ENCODE data around the gene SCARB2. TPM values are rescaled to one million over a fixed set of nuclear protein-coding genes. Genes with fewer than 3 reads are reported as not detected.

SCARB2 gene
- total RNA-seq, 6 experiments from 2014 or later = 102 to 133 (median 125) TPM

- ATAC-seq (no peak), DNase-seq (no peak)
- H3K4me1 ChIP-seq = peaks cover 0 to 14% (median 0%) of the 10 kb centered on the region in 4 donors
- no peaks in the 10 kb centered on the region for H3K27me3 ChIP-seq
- no peak overlapping the region for H3K27ac ChIP-seq
- no peak for TF ChIP-seq POLR2A (IDR thresholded peaks at IDR 0.05)
- TF ChIP-seq, protein P1, sequence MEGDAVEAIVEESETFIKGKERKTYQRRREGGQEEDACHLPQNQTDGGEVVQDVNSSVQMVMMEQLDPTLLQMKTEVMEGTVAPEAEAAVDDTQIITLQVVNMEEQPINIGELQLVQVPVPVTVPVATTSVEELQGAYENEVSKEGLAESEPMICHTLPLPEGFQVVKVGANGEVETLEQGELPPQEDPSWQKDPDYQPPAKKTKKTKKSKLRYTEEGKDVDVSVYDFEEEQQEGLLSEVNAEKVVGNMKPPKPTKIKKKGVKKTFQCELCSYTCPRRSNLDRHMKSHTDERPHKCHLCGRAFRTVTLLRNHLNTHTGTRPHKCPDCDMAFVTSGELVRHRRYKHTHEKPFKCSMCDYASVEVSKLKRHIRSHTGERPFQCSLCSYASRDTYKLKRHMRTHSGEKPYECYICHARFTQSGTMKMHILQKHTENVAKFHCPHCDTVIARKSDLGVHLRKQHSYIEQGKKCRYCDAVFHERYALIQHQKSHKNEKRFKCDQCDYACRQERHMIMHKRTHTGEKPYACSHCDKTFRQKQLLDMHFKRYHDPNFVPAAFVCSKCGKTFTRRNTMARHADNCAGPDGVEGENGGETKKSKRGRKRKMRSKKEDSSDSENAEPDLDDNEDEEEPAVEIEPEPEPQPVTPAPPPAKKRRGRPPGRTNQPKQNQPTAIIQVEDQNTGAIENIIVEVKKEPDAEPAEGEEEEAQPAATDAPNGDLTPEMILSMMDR (IDR thresholded peaks at IDR 0.05) = no peak
- H3K4me3 ChIP-seq = no peak overlapping the region
- no peaks in the 10 kb centered on the region for H3K36me3 ChIP-seq
- intact Hi-C loops (cut with DNase I) = no loop called here
- H3K9me3 ChIP-seq = peaks cover 0 to 7% (median 0%) of the 10 kb centered on the region in 4 donors
These were observed 25.1 kb upstream of the SCARB2 start for GRCh38 chr4:76238701-76239100.

DNA sequence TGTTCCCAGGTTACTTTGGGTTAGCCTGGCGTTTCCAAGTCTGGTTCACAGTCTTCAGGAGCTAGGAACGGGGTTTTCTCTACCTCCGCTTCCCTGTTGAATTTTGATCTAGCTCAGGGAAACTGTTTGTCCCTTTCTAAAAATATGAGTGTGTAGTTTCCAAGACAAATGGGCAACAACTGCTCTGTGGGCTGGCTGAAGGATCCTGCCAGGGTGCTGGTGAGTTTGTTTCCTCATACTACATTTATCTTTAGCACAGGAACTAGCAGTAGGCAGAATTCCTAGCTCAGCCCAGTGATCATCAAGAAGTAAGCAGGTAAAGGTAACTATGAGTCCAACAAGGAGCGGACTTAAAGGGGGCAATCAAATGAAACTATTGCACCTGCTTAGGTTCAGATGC lies 24.6 kb upstream of the SCARB2 start:
- Histone ChIP-seq H3K36me3 (no peaks in the 10 kb centered on the region), H3K27ac (no peak overlapping the region), H3K4me1 (peaks cover 0 to 14% (median 0%) of the 10 kb centered on the region in 4 donors), H3K9me3 (peaks cover 0 to 7% (median 0%) of the 10 kb centered on the region in 4 donors), H3K4me3 (no peak overlapping the region), H3K27me3 (no peaks in the 10 kb centered on the region)
- no peak for DNase-seq
- 92% methylated on average over 4 of the region's 4 CpGs for WGBS (ENCODE audit: insufficient coverage, low coverage, low lambda C conversion rate, missing lambda C conversion rate)
- intact Hi-C loops (cut with DNase I) = no loop called here
- no peak for ATAC-seq
- no peak for TF ChIP-seq POLR2A (IDR thresholded peaks at IDR 0.05)

DNA sequence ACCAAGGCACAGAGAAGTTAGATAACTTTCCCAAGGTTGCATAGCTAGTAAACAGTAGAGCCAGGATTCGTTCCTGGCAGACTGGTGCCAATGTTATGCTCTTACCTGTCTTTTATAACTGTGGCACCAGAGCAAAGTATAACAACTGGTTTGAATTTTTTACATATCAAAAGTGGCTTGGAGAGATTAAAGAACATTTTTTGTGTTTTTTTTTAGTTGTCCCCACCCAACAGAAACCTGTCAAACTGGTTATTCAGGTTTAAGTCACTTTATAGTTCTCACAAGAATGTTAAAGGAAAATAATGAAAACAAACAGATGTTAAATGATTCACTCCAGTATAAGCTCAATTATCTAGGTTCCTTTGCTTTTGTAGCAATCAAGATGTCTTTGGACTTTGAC lies 22.3 kb upstream of the SCARB2 start:
- H3K9me3 ChIP-seq = peaks cover 0 to 7% (median 0%) of the 10 kb centered on the region in 4 donors
- H3K27me3 ChIP-seq = no peaks in the 10 kb centered on the region
- no peak overlapping the region for H3K4me3 ChIP-seq
- H3K4me1 ChIP-seq = peaks cover 0 to 14% (median 0%) of the 10 kb centered on the region in 4 donors
- TF ChIP-seq, protein P1 (IDR thresholded peaks at IDR 0.05) = no peak
- TF ChIP-seq POLR2A (IDR thresholded peaks at IDR 0.05) = no peak
- 0% methylated on average over 1 of the region's 1 CpG for WGBS (ENCODE audit: insufficient coverage, low coverage, low lambda C conversion rate, missing lambda C conversion rate)
- H3K27ac ChIP-seq = no peak overlapping the region
- no peak for DNase-seq
- no peaks in the 10 kb centered on the region for H3K36me3 ChIP-seq
- intact Hi-C loops (cut with DNase I) = no loop called here
- peak; percentile 57 to 74 (median 70) for ATAC-seq

DNA sequence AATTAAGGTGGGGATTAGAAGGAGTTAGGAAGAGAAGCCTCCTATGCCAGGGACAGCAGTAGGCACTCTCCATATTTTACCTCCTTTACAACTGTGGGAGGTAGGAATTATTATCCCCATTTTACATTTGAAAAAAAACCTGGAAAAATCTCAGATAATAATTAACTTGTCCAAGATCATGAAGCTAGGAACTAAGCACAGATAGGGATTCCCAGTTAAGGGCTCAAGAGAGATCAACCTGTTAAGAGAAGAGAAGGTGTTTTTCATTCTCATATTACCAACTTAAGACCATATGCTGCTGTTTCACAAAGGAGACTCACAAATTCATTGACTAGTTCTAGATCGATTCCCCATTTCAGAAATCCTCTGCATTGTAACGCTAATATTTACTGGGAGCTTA lies 21.8 kb upstream of the SCARB2 start:
- intact Hi-C loops (cut with DNase I) = no loop called here
- Histone ChIP-seq H3K4me3 (no peak overlapping the region), H3K9me3 (peaks cover 0 to 7% (median 0%) of the 10 kb centered on the region in 4 donors), H3K36me3 (no peaks in the 10 kb centered on the region), H3K27me3 (no peaks in the 10 kb centered on the region), H3K27ac (no peak overlapping the region), H3K4me1 (peaks cover 0 to 14% (median 0%) of the 10 kb centered on the region in 4 donors)
- ATAC-seq (peak; percentile 25 to 64 (median 38)), DNase-seq (no peak)
- no peak for TF ChIP-seq POLR2A (IDR thresholded peaks at IDR 0.05)
- TF ChIP-seq, protein P1 (IDR thresholded peaks at IDR 0.05) = no peak
- WGBS (ENCODE audit: insufficient coverage, low coverage, low lambda C conversion rate, missing lambda C conversion rate) = 35% methylated on average over 2 of the region's 2 CpGs

- no peak overlapping the region for H3K27ac ChIP-seq
- no peaks in the 10 kb centered on the region for H3K36me3 ChIP-seq
- ATAC-seq = no peak
- intact Hi-C loops (cut with DNase I) = no loop called here
- no peak for DNase-seq
- peaks cover 0 to under 1% (median 0%) of the 10 kb centered on the region in 4 donors for H3K9me3 ChIP-seq
- WGBS (ENCODE audit: insufficient coverage, low coverage, low lambda C conversion rate, missing lambda C conversion rate) = 93% methylated on average over 4 of the region's 5 CpGs
- no peak overlapping the region for H3K4me3 ChIP-seq
- TF ChIP-seq POLR2A (IDR thresholded peaks at IDR 0.05) = no peak
- TF ChIP-seq, protein P1 (IDR thresholded peaks at IDR 0.05) = no peak
- H3K27me3 ChIP-seq = no peaks in the 10 kb centered on the region
- H3K4me1 ChIP-seq = peaks cover 0 to 14% (median 0%) of the 10 kb centered on the region in 4 donors
These were observed 21.0 kb upstream of the SCARB2 start for GRCh38 chr4:76234679-76235044.

All from right lobe of liver (tissue), 6 donors.